A673 (cell line): ENCODE data around the gene PCDHGA5. TPM values are rescaled to one million over a fixed set of nuclear protein-coding genes. Genes with fewer than 3 reads are reported as not detected.
A peak's percentile ranks its signal among the peaks of the same experiment; 100 is the strongest.

Experiments
- BruUV-seq: library from RNA; stranded (reverse); fragments of 400-500 nt; replicated peaks from 2 replicates; lab custom pipeline; 2021; lab: Mats Ljungman, UMichigan
- CTCF ChIA-PET: fragments of 300-600 bp; sonication (Branson Sonifier 250); formaldehyde crosslinking; loops from one replicate; lab custom pipeline; 2022; ENCODE audit warnings: antibody characterized with exemption; lab: Charles Lee
- POLR2A ChIA-PET: fragments of 300-600 bp; sonication (Branson Sonifier 250); formaldehyde crosslinking; loops from one replicate; lab custom pipeline; 2022; ENCODE audit warnings: antibody characterized with exemption; ENCODE audit not compliant: low non-redundant PET; lab: Charles Lee
- DNase-seq: peaks from one replicate; pipeline ENCODE4 v3.0.0-alpha.2; 2015; ENCODE audit warnings: low spot score
- H3K27ac ChIP-seq: fragments of 200-600 bp; sonication (generic); 2 replicates; pipeline ENCODE4 v1.5.1; 2016; ENCODE audit warnings: mixed run types, low read depth, mild to moderate bottlenecking, mixed read lengths, antibody characterized with exemption, low read length; ENCODE audit not compliant: poor library complexity, severe bottlenecking
- H3K27me3 ChIP-seq: fragments of 200-600 bp; sonication (generic); replicated peaks from 2 replicates; pipeline ENCODE4 v1.6.1; 2017; ENCODE audit warnings: mixed run types, low read depth, mild to moderate bottlenecking, mixed read lengths, antibody characterized with exemption, low read length; ENCODE audit not compliant: insufficient read depth, poor library complexity
- H3K36me3 ChIP-seq: fragments of 200-600 bp; sonication (generic); 2 replicates; pipeline ENCODE4 v1.6.1; 2016; ENCODE audit warnings: mixed run types, mild to moderate bottlenecking, mixed read lengths, antibody characterized with exemption, low read length; ENCODE audit not compliant: insufficient read depth, poor library complexity, severe bottlenecking
- H3K4me1 ChIP-seq: fragments of 200-600 bp; sonication (generic); 2 replicates; pipeline ENCODE4 v1.6.1; 2017; ENCODE audit warnings: mixed run types, mild to moderate bottlenecking, mixed read lengths, antibody characterized with exemption, low read length; ENCODE audit not compliant: insufficient read depth, poor library complexity, severe bottlenecking
- H3K4me3 ChIP-seq: fragments of 200-600 bp; sonication (generic); 2 replicates; pipeline ENCODE4 v1.5.1; 2016; ENCODE audit warnings: low read depth, mixed run types, mild to moderate bottlenecking, mixed read lengths, low read length; ENCODE audit not compliant: poor library complexity, severe bottlenecking
- H3K9me3 ChIP-seq: fragments of 200-600 bp; sonication (generic); 2 replicates; pipeline ENCODE4 v1.6.1; 2016; ENCODE audit warnings: mixed run types, low read depth, mild to moderate bottlenecking, mixed read lengths, antibody characterized with exemption, low read length; ENCODE audit not compliant: poor library complexity, severe bottlenecking
- CTCF ChIP-seq: fragments of 300-800, 200-600 bp; sonication (generic); conservative IDR thresholded peaks from 2 replicates; pipeline ENCODE4 v1.5.1; 2017; ENCODE audit warnings: low read depth, mild to moderate bottlenecking, antibody characterized with exemption, low read length, moderate library complexity, mixed read lengths
- EZH2 ChIP-seq: fragments of 200-600 bp; sonication (generic); IDR thresholded peaks from 2 replicates; pipeline ENCODE4 v1.6.1; 2017; ENCODE audit warnings: borderline replicate concordance, low read depth, mild to moderate bottlenecking, mixed read lengths, antibody characterized with exemption, low read length; ENCODE audit not compliant: poor library complexity, severe bottlenecking
- intact Hi-C: fragments of 100-400 bp; cut with micrococcal nuclease; formaldehyde crosslinking; loops from one replicate; pipeline ENCODE4 v1.10.0; 2022; ENCODE audit not compliant: unreplicated experiment
- total RNA-seq: library from RNA; stranded (reverse); gene quantifications from 2 replicates; pipeline ENCODE4 v1.2.3, GENCODE V29; 2021

Gene PCDHGA5
- total RNA-seq, 1 experiment from 2014 or later: 2.6 TPM

GRCh38 chr5:141349917-141350619, 13.9 kb upstream of the PCDHGA5 start, which contains the start of gene PCDHGB1:
TSS of gene PCDHGB1 (plus strand) at chr5:141350099. CDS start at chr5:141350261, 162 bp downstream.
- intact Hi-C loops: loop anchor here (5.0 kb wide), 1 partner anchor 212 kb away; no protein-coding TSS in a partner anchor
- TSS peak; percentile 76 for BruUV-seq
- TF ChIP-seq EZH2: no peak
- peak; percentile 76 for TF ChIP-seq CTCF
- peak within 1 kb of the TSS; percentile 24 for H3K4me3 ChIP-seq
- H3K36me3 ChIP-seq: no peaks in the 10 kb centered on the region
- H3K9me3 ChIP-seq: peaks cover 32% of the 10 kb centered on the region
- peak within 1 kb of the TSS; percentile 12 for H3K27ac ChIP-seq
- DNase-seq: peak; percentile 87
- H3K27me3 ChIP-seq: no peaks in the 10 kb centered on the region
- ChIA-PET POLR2A (no interaction called here), CTCF (interaction anchor here (0.6 to 2.5 kb wide), 6 partner anchors 31 to 214 kb away, joined by 3 to 12 read pairs (median 4); partner anchors contain the start of genes PCDHB14 and PCDHB15)
- no peaks in the 10 kb centered on the region for H3K4me1 ChIP-seq

- Histone ChIP-seq H3K27ac (no peak overlapping the region), H3K9me3 (peaks cover 41% of the 10 kb centered on the region), H3K27me3 (no peaks in the 10 kb centered on the region), H3K36me3 (no peaks in the 10 kb centered on the region), H3K4me3 (no peak overlapping the region), H3K4me1 (no peaks in the 10 kb centered on the region)
- BruUV-seq: no TSS peak
- ChIA-PET CTCF (interaction anchor here (2.5 kb wide), 1 partner anchor 212 kb away, joined by 12 read pairs; no protein-coding TSS in a partner anchor), POLR2A (no interaction called here)
- DNase-seq: no peak
- intact Hi-C loops: loop anchor here (5.0 kb wide), 1 partner anchor 211 kb away; no protein-coding TSS in a partner anchor
- no peak for TF ChIP-seq CTCF
These were observed 12.4 kb upstream of the PCDHGA5 start for GRCh38 chr5:141351591-141351990.

DNA sequence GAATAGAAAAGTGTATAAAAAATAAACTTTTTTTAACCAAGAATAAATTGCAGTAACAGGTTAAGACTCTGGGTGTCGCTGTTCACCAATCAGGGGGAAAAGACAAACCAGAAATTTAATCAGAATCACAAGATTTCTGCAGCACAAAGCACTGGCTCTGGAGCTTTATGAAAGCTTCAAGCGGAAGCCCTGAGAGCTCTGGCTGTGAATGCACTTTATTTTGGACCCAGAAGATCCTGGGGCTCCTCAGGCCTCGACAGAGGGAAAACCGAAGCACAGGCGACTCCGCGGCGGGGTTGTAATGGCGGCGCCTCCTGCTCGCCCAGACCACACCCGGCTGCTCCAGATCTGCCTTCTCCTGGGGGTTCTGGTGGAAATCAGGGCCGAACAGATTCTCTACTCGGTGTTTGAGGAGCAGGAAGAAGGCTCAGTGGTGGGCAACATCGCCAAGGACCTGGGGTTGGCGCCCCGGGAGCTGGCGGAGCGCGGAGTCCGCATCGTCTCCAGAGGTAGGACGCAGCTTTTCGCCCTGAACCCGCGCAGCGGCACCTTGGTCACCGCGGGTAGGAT, 9.0 kb upstream of the PCDHGA5 start, which contains the start of gene PCDHGA4:
Gene PCDHGA4 (plus strand): TSS at position 122 of the 570 bp plus-strand sequence. CDS start 87 bp downstream, at position 209.
- ChIA-PET POLR2A (no interaction called here), CTCF (no interaction called here)
- Histone ChIP-seq H3K4me1 (no peaks in the 10 kb centered on the region), H3K36me3 (no peaks in the 10 kb centered on the region), H3K9me3 (peaks cover 45% of the 10 kb centered on the region), H3K27me3 (no peaks in the 10 kb centered on the region), H3K27ac (no peak within 1 kb of the TSS), H3K4me3 (no peak within 1 kb of the TSS)
- DNase-seq: no peak
- TF ChIP-seq EZH2 (no peak), CTCF (peak; percentile 50)
- intact Hi-C loops: loop anchor here (5.0 kb wide), 1 partner anchor 207 kb away; no protein-coding TSS in a partner anchor
- BruUV-seq: no TSS peak
